ENCODE results near the gene SEMA6D.

Gene SEMA6D

GRCh38 chr15:47786371-47786770 lies 69.1 kb downstream of the SEMA6D start:
- FAIRE-seq, result no peak
- no peak for DNase-seq (ENCODE audit: low spot score)

GRCh38 chr15:47787875-47788274 lies 70.6 kb downstream of the SEMA6D start:
- FAIRE-seq (no peak), DNase-seq (ENCODE audit: low spot score) (no peak)

- FAIRE-seq, result no peak
- DNase-seq (ENCODE audit: low spot score), result no peak
These were observed 71.4 kb downstream of the SEMA6D start for GRCh38 chr15:47788685-47789084.

GRCh38 chr15:47791161-47791560 lies 73.9 kb downstream of the SEMA6D start:
- DNase-seq (ENCODE audit: low spot score) (no peak), FAIRE-seq (no peak)

- no peak for FAIRE-seq
These were observed 74.9 kb downstream of the SEMA6D start for GRCh38 chr15:47792231-47792630.

GRCh38 chr15:47794252-47794914 lies 77.1 kb downstream of the SEMA6D start:
- FAIRE-seq (no peak), DNase-seq (ENCODE audit: low spot score) (peak; percentile 21)

More at GRCh38 chr15:47792231-47792630, 74.9 kb downstream of the SEMA6D start:
- DNase-seq (ENCODE audit: low spot score), result no peak

- DNase-seq (ENCODE audit: low spot score) (no peak), FAIRE-seq (no peak)
These were observed 78.6 kb downstream of the SEMA6D start for GRCh38 chr15:47795864-47796263.

- FAIRE-seq (no peak), DNase-seq (ENCODE audit: low spot score) (no peak)
These were observed 79.0 kb downstream of the SEMA6D start for GRCh38 chr15:47796339-47796738.

- no peak for DNase-seq (ENCODE audit: low spot score)
- no peak for FAIRE-seq
These were observed 79.5 kb downstream of the SEMA6D start for GRCh38 chr15:47796830-47797229.

- no peak for DNase-seq (ENCODE audit: low spot score)
- FAIRE-seq, result no peak
These were observed 84.2 kb downstream of the SEMA6D start for GRCh38 chr15:47801522-47801921.

GRCh38 chr15:47802216-47802615 lies 84.9 kb downstream of the SEMA6D start:
- DNase-seq (ENCODE audit: low spot score) (no peak), FAIRE-seq (no peak)

- FAIRE-seq (no peak), DNase-seq (ENCODE audit: low spot score) (no peak)
These were observed 86.5 kb downstream of the SEMA6D start for GRCh38 chr15:47803767-47804166.

- DNase-seq (ENCODE audit: low spot score) (no peak), FAIRE-seq (no peak)
These were observed 87.4 kb downstream of the SEMA6D start for GRCh38 chr15:47804733-47805132.

GRCh38 chr15:47806008-47806407 lies 88.7 kb downstream of the SEMA6D start:
- DNase-seq (ENCODE audit: low spot score) (no peak), FAIRE-seq (no peak)

- DNase-seq (ENCODE audit: low spot score), result no peak
- no peak for FAIRE-seq
These were observed 93.9 kb downstream of the SEMA6D start for GRCh38 chr15:47811172-47811571.

GRCh38 chr15:47812470-47812999 lies 95.2 kb downstream of the SEMA6D start:
- DNase-seq (ENCODE audit: low spot score) (peak; percentile 60), FAIRE-seq (no peak)

- DNase-seq (ENCODE audit: low spot score), result no peak
These were observed 96.6 kb downstream of the SEMA6D start for GRCh38 chr15:47813748-47814384.

GRCh38 chr15:47814620-47815019 lies 97.3 kb downstream of the SEMA6D start:
- FAIRE-seq (no peak), DNase-seq (ENCODE audit: low spot score) (no peak)

More at GRCh38 chr15:47813748-47814384, 96.6 kb downstream of the SEMA6D start:
- FAIRE-seq, result no peak

GRCh38 chr15:47817969-47818548 lies 100.8 kb downstream of the SEMA6D start:
- DNase-seq (ENCODE audit: low spot score), result no peak
- FAIRE-seq, result no peak

GRCh38 chr15:47819158-47819557 lies 101.9 kb downstream of the SEMA6D start:
- FAIRE-seq, result no peak
- no peak for DNase-seq (ENCODE audit: low spot score)

GRCh38 chr15:47820057-47820746 lies 102.9 kb downstream of the SEMA6D start:
- no peak for DNase-seq (ENCODE audit: low spot score)

More at GRCh38 chr15:47820057-47820746, 102.9 kb downstream of the SEMA6D start:
- no peak for FAIRE-seq

Data from urothelium cell line (cell line).